Peyer's patch (tissue), 4 donors: Measurements from ENCODE around the gene LAP3.
"Not testable (repeated sequence)": the region's sequence is repeated elsewhere in the genome, so short reads cannot be mapped to it uniquely, and the experiment has no call there.

Experiments used
- POLR2A ChIP-seq, 2 donors: fragments of 450-650 bp; IDR thresholded peaks; one replicate each; pipeline ENCODE4 v1.5.1; 2017; ENCODE audit warnings: antibody characterized with exemption in 2 of 2, mild to moderate bottlenecking in 2 of 2, moderate library complexity in 2 of 2
- TF ChIP-seq, protein P1 (sequence below), 6 experiments: fragments of 450-650 bp in 4 of 6; fragments of 200-600 bp in 2 of 6; sonication (generic) in 1 of 6; IDR thresholded peaks; one replicate each; pipeline ENCODE4 v1.5.1; 2017 to 2019; ENCODE audit warnings: antibody characterized with exemption in 6 of 6, mild to moderate bottlenecking in 3 of 6, moderate library complexity in 1 of 6

DNA sequence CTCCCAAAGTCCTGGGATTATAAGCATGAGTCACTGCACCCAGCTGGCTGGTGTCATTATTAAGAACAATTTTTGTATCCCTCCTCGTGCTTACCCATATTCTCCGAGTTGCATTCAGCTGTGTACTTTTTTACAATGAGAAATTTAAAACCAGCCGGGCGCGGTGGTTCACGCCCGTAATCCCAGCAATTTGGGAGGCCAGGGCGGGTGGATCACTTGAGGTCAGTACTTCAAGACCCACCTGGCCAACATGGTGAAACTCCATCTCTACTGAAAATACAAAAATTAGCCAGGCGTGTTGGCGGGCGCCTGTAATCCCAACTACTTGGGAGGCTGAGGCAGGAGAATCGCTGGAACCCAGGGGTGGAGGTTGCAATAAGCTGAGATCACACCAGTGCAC is 1.8 kb upstream of the LAP3 start:
- not testable (repeated sequence) for TF ChIP-seq POLR2A (IDR thresholded peaks at IDR 0.05)
- TF ChIP-seq, protein P1, sequence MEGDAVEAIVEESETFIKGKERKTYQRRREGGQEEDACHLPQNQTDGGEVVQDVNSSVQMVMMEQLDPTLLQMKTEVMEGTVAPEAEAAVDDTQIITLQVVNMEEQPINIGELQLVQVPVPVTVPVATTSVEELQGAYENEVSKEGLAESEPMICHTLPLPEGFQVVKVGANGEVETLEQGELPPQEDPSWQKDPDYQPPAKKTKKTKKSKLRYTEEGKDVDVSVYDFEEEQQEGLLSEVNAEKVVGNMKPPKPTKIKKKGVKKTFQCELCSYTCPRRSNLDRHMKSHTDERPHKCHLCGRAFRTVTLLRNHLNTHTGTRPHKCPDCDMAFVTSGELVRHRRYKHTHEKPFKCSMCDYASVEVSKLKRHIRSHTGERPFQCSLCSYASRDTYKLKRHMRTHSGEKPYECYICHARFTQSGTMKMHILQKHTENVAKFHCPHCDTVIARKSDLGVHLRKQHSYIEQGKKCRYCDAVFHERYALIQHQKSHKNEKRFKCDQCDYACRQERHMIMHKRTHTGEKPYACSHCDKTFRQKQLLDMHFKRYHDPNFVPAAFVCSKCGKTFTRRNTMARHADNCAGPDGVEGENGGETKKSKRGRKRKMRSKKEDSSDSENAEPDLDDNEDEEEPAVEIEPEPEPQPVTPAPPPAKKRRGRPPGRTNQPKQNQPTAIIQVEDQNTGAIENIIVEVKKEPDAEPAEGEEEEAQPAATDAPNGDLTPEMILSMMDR (IDR thresholded peaks at IDR 0.05): not testable (repeated sequence)
